Epithelial cell of proximal tubule (primary cell): ENCODE data around the gene BRMS1L. TPM values are rescaled to one million over a fixed set of nuclear protein-coding genes. Genes with fewer than 3 reads are reported as not detected.

Experiments used
- DNase-seq: peaks from one replicate; pipeline ENCODE4 v3.0.0-alpha.2; 2011; ENCODE audit warnings: low read depth
- H3K4me3 ChIP-seq: 2 replicates; pipeline ENCODE4 v1.5.1; 2011; ENCODE audit warnings: low read depth, mild to moderate bottlenecking, low read length
- total RNA-seq: library from RNA; depleted of rRNA; stranded (reverse); fragments of >200 nt; gene quantifications from 2 replicates; pipeline ENCODE4 v1.2.3, GENCODE V29; 2015
- TF ChIP-seq, protein P1 (sequence below): conservative IDR thresholded peaks from 2 replicates; pipeline ENCODE4 v1.5.1; 2012; ENCODE audit warnings: low read depth, mild to moderate bottlenecking, low read length

Gene BRMS1L
- total RNA-seq, 1 donor from 2014 or later = 5.2 TPM

DNA sequence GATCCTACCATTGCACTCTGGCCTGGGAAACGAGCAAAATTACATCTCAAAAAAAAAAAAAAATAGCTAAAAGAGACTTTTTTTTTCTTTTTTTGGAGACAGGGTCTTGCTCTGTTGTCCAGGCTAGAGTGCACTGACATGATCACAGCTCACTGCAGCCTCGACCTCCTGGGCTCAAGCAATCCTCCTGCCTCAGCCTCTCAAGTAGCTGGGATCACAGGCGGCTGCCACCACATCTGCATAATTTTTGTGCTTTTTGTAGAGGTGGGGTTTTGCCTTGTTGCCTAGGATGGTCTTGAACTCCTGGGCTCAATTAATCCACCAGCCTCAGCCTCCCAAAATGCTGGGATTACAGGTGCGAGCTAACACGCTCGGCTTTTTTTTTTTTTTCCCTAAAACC, 28.3 kb upstream of the BRMS1L start:
- no peak for DNase-seq
- H3K4me3 ChIP-seq = no peak overlapping the region
- TF ChIP-seq, protein P1, sequence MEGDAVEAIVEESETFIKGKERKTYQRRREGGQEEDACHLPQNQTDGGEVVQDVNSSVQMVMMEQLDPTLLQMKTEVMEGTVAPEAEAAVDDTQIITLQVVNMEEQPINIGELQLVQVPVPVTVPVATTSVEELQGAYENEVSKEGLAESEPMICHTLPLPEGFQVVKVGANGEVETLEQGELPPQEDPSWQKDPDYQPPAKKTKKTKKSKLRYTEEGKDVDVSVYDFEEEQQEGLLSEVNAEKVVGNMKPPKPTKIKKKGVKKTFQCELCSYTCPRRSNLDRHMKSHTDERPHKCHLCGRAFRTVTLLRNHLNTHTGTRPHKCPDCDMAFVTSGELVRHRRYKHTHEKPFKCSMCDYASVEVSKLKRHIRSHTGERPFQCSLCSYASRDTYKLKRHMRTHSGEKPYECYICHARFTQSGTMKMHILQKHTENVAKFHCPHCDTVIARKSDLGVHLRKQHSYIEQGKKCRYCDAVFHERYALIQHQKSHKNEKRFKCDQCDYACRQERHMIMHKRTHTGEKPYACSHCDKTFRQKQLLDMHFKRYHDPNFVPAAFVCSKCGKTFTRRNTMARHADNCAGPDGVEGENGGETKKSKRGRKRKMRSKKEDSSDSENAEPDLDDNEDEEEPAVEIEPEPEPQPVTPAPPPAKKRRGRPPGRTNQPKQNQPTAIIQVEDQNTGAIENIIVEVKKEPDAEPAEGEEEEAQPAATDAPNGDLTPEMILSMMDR = no peak

DNA sequence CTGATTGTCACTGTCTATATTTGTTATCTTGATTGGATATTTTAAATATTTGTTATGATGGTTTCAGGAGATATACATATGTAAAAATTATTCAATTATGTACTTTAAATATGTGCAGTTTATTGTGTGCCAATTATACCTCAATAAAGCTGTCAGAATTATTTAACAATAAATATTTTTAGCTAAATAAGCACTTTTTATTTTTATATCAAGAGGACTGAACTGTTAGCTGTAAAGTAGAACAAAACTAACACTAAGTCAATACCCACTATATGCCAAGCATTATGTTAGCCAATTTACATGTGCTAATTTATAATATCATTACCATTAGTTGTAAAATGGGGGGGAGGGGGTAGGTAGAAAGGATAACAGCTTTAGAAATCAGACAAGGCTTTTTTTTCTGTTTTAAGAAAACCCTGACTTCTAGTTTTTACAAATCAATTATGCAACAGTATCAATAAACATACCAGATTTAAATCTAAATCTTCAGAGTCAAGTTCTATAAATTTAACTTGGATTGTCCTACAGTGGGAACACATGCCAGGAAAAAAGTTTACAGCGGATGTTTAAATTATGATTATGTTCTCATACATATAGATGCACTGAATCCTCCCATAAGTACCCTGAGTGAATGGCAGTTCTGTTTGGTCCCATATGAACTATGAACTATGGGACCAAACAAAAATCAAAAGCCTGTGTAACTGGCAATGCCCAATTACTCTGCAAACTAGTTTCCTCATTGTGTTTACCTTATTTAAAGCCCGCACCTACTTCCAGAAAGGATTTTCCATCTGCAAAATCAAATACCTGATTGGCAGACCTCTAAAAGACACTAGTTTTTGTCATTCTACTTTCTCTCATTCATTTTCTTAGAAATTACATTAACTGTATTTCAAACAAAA, 19.9 kb upstream of the BRMS1L start:
- TF ChIP-seq, protein P1 = no peak
- DNase-seq = no peak
- no peak overlapping the region for H3K4me3 ChIP-seq

DNA sequence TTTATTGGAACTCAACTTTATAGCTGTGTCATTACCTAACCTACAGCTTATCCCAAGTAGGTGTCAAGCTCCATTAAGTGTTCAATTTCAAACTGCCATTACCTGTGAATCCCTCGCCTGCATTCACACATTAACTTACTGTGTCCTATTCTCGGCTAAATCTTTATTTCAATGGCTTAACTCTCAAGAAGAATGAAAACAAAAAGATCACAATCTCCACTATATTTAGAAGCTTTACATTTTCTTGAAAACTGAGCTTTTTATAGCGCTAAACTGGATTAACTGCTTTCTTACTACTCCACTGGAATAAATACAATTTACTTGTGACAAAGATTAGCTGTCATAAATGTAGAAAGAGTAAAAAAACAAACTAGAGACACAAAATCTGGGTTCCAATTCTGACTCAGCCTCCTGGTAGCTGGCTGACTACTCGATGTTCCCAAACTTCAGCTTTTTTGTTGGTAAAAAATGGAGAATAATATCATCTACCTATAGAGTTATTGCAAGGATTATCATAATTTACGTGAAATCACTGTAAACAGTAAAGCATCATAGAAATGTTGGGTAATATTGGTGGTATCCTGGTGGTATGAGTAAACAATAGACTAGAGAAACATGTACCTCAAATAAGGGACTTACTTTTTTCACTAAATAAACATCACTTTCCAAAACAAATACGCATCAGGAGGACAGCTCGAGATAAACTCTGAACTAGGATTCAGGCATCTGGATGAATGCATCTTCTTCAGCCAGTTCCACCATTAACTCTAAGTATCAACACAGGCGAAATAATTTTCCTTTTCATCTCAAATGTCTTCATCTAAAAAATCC, 18.8 kb upstream of the BRMS1L start:
- no peak for DNase-seq
- TF ChIP-seq, protein P1 = no peak
- H3K4me3 ChIP-seq = peak overlapping the region; percentile 89

DNA sequence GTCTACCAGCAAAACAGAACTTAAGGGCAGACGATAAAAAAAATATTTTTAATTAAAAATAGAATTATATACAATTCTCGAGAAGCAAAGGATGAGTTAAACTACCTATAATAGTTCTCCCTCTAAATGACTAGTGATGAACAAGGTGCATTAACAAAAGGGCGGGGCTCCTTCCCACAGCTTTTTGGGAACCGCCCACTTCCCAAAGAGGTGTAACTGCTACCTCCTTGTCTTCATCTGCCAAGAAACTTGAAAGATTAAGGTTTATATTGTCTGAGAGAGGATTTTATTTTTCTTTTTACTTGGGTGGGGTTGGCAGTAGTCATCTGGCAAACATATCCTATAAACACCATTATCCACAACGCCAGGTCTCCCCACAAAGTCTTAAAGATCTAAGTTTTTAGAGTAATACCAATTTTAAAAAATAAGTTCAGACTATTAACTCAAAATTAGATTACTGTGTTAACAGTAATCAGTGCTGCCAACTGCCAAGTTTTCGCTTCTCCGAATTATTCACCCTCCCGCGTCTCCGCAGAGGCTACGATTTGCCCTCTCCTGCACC, 18.0 kb upstream of the BRMS1L start:
- TF ChIP-seq, protein P1 = no peak
- DNase-seq = no peak
- H3K4me3 ChIP-seq = peak overlapping the region; percentile 89

DNA sequence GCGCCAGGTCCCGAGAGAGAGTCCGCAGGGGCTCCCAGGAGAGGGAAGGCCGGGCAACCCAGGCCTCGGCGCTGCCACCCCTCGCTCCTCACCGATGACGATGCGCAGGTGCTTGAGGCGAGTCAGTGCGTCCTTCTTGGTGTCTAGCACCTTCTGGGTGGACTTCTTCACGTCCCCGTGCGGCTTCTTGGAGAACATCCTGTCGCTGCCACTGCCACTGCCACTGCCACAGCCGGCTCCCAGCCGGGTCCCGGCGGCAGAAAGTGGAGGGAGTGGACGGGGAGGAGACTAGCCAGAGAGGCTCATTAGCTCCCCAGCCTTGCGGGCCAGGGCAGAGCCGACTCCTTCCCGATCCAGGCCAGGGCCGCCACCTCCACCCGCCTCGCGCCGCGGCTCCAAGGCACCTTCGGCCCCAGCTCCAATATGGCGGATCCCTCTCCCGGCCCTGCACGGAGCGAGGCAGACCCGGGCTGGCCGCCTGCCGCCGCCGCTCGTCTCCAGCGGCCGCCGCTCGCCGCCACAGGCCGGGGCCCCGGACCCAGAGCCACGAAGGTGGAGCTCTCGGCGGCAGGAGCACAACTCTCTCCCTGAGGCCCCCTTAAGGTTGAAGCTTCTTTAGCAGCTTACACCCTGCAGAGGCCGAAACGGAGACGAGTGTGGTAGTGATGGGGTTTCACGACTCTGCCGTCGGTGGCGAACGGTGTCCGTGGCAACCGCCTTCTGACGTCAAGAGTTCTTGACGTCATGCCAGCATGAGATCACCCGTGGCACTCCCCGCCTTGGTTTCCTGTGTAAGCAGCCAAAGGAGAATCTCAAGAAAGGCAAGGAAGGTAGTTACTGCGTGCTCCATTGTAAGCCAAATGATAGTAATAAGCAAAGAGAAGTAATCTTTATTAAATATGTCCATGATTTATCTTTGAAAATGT, 17.2 kb upstream of the BRMS1L start, which contains the start of gene RALGAPA1:
RALGAPA1 (minus strand) TSS at position 658 of the 926 bp plus-strand sequence; CDS start at position 198, 460 bp downstream.
- peak within 1 kb of the TSS; percentile 89 for H3K4me3 ChIP-seq
- DNase-seq = peak; percentile 84
- TF ChIP-seq, protein P1 = peak; percentile 33

DNA sequence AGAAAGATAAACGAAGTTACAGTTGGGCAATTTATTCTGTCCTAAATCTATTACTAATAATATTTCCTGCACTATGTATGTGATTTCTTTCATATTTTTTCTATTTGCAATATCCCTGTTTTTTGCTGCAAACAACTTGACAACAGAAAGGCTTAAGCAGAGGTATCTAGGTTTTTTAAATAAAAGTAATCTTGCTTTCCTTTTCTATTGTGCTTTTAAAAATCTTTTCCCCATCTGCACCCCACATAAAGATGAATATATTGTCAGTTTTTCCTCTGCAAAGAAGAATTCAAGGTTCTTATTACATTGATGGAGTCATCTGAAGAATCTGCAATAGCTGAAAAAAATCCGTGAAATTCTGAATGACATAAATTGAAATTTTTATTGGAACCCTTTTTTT, 16.5 kb upstream of the BRMS1L start:
- no peak overlapping the region for H3K4me3 ChIP-seq
- no peak for DNase-seq
- TF ChIP-seq, protein P1 = no peak
